SJCRH30 (cell line): ENCODE results near the gene THOC2. TPM values are rescaled to one million over a fixed set of nuclear protein-coding genes. Genes with fewer than 3 reads are reported as not detected.
"Not testable (repeated sequence)": the region's sequence is repeated elsewhere in the genome, so short reads cannot be mapped to it uniquely, and the experiment has no call there.

Experiments
- DNase-seq, 2 experiments: peaks; one replicate each; pipeline ENCODE4 v3.0.0-alpha.2; 2015 to 2020
- H3K27ac ChIP-seq: fragments of 250-450 bp; sonication (Bioruptor Pico); 2 replicates; pipeline ENCODE4 v1.5.1; 2020; ENCODE audit warnings: mild to moderate bottlenecking, moderate library complexity
- H3K27me3 ChIP-seq: fragments of 250-450 bp; sonication (Bioruptor Pico); 2 replicates; pipeline ENCODE4 v1.5.1; 2020; ENCODE audit warnings: mild to moderate bottlenecking, moderate library complexity
- H3K36me3 ChIP-seq: fragments of 250-450 bp; sonication (Bioruptor Pico); 2 replicates; pipeline ENCODE4 v1.5.1; 2020; ENCODE audit warnings: mild to moderate bottlenecking, moderate library complexity
- H3K4me1 ChIP-seq: fragments of 250-450 bp; sonication (Bioruptor Pico); 2 replicates; pipeline ENCODE4 v1.5.1; 2020; ENCODE audit warnings: mild to moderate bottlenecking, moderate library complexity
- H3K4me3 ChIP-seq: fragments of 250-450 bp; sonication (Bioruptor Pico); 2 replicates; pipeline ENCODE4 v1.5.1; 2020; ENCODE audit warnings: mild to moderate bottlenecking, moderate library complexity
- H3K9me3 ChIP-seq: fragments of 250-450 bp; sonication (Bioruptor Pico); replicated peaks from 2 replicates; pipeline ENCODE4 v1.5.1; 2020; ENCODE audit warnings: mild to moderate bottlenecking, moderate library complexity
- total RNA-seq: library from RNA; depleted of rRNA; stranded (reverse); fragments of >200 nt; shearing (Covaris generic); gene quantifications from 2 replicates; pipeline ENCODE4 v1.2.3, GENCODE V29; 2014; rRNA removed

Gene THOC2
- total RNA-seq, 1 experiment from 2014 or later: 195 TPM

DNA sequence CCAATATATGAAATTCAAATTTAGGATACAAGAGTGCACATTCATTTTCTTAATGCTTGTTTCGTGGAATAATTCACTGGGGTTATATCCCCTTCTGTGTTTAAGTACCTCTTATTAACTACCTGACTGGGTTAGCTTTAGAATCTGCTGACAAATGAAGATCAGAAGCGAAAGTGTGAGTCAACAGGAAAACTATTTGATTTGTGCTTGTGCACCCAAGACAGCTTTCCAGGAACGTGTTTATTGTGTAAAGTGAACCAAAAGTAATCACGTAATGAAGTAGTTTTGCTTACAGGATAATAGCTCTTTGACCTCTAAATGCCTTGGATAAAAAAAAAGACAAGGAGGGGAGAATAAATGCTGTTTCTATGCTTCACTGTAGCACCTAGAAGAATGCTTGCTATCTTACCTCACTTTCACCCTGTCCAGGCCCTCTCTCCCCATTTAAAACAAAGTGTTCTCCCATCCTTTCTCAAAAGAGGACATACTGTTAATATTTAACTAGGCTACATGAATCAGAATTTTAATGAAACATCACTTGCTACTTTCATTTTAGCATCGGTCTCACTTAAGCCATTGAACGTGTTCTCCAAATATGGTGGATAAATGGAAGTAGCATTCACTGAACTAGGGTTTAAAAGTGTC lies 141.9 kb downstream of the THOC2 start:
- no peaks in the 10 kb centered on the region for H3K4me1 ChIP-seq
- H3K9me3 ChIP-seq: no peaks in the 10 kb centered on the region
- H3K4me3 ChIP-seq: no peak overlapping the region
- DNase-seq: no peak
- H3K27ac ChIP-seq: no peak overlapping the region
- no peaks in the 10 kb centered on the region for H3K36me3 ChIP-seq
- H3K27me3 ChIP-seq: no peaks in the 10 kb centered on the region

DNA sequence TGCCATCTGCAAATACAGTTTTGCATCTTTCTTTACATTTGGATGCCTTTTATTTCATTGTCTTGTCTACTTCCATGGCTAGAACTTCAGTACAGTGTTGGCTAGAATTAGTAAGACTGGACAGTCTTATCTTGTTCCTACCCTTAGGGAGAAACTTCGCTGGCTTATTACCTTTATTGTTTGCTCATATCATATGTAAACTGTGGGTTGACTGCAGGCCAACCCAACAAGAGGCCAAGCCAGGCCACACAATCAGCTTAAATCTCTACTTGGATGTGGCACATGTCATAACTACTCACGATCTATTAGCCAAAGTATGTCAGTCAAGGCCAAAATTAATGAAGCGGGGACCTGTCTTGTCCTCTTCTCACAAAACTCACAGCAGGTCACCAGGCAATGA lies 144.1 kb downstream of the THOC2 start:
- H3K27me3 ChIP-seq: no peaks in the 10 kb centered on the region
- H3K9me3 ChIP-seq: no peaks in the 10 kb centered on the region
- H3K27ac ChIP-seq: no peak overlapping the region
- DNase-seq: no peak
- H3K36me3 ChIP-seq: no peaks in the 10 kb centered on the region
- no peaks in the 10 kb centered on the region for H3K4me1 ChIP-seq
- H3K4me3 ChIP-seq: no peak overlapping the region

DNA sequence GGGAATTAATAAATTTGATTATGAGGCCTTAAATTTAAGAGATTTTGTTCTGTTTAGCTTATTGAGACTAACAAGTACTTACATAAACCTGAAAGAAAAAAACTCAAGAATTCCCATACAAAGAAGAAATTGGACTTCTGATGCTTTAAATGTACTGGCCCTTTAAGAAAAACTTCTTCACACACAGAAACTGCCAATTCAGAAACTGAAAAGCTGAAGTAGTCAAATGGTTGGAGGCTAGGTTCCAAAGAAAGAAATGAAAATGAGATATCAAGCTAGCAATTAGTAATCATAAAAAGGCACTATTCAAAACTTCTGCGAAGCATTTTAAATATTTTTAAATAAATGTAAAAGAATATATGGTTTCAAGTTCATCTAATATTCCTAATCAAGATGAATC lies 151.3 kb downstream of the THOC2 start:
- Histone ChIP-seq H3K36me3 (no peaks in the 10 kb centered on the region), H3K4me1 (no peaks in the 10 kb centered on the region), H3K4me3 (no peak overlapping the region), H3K27ac (no peak overlapping the region), H3K9me3 (no peaks in the 10 kb centered on the region), H3K27me3 (no peaks in the 10 kb centered on the region)
- no peak for DNase-seq

DNA sequence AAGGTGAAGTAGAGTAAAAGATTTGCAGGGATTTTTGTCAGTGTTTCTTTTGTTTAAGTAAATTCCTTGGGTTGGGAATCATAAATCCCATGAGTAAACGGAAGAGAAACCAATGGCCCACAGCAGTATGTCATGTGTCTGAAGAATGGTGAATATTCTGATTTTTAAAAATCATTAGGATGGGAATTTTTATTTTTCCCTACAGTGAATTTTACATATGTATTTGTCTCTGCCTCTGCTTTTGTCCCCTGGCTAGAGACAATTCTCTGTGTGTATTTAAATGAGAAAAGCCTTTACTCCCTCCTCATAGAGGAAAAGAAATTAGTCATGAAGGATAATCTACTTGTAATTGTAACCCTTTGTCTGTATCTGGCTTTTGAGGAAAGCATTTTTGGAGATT lies 152.1 kb downstream of the THOC2 start:
- H3K27ac ChIP-seq: no peak overlapping the region
- no peaks in the 10 kb centered on the region for H3K4me1 ChIP-seq
- H3K9me3 ChIP-seq: no peaks in the 10 kb centered on the region; the same call in 1 of the 2 replicates
- no peaks in the 10 kb centered on the region for H3K27me3 ChIP-seq
- H3K4me3 ChIP-seq: no peak overlapping the region
- no peak for DNase-seq
- H3K36me3 ChIP-seq: no peaks in the 10 kb centered on the region

GRCh38 chrX:123574027-123574426 lies 158.8 kb downstream of the THOC2 start:
- H3K4me3 ChIP-seq, H3K9me3 ChIP-seq, DNase-seq, H3K27ac ChIP-seq, H3K36me3 ChIP-seq, H3K27me3 ChIP-seq: not testable (repeated sequence)
- peaks cover 11% of the 10 kb centered on the region for H3K4me1 ChIP-seq

GRCh38 chrX:123570011-123570590 lies 162.8 kb downstream of the THOC2 start:
- no peaks in the 10 kb centered on the region for H3K36me3 ChIP-seq
- H3K4me1 ChIP-seq: peaks cover 11% of the 10 kb centered on the region
- no peak overlapping the region for H3K4me3 ChIP-seq
- DNase-seq: peak; percentile 52 to 57
- H3K27me3 ChIP-seq: no peaks in the 10 kb centered on the region
- H3K9me3 ChIP-seq: peaks cover 5% of the 10 kb centered on the region; the same call in 1 of the 2 replicates
- peak overlapping the region; percentile 42 for H3K27ac ChIP-seq

GRCh38 chrX:123563167-123563566 lies 169.7 kb downstream of the THOC2 start:
- Histone ChIP-seq H3K4me3 (no peak overlapping the region), H3K36me3 (no peaks in the 10 kb centered on the region), H3K27ac (no peak overlapping the region), H3K4me1 (no peaks in the 10 kb centered on the region), H3K27me3 (no peaks in the 10 kb centered on the region), H3K9me3 (no peaks in the 10 kb centered on the region)
- no peak for DNase-seq

DNA sequence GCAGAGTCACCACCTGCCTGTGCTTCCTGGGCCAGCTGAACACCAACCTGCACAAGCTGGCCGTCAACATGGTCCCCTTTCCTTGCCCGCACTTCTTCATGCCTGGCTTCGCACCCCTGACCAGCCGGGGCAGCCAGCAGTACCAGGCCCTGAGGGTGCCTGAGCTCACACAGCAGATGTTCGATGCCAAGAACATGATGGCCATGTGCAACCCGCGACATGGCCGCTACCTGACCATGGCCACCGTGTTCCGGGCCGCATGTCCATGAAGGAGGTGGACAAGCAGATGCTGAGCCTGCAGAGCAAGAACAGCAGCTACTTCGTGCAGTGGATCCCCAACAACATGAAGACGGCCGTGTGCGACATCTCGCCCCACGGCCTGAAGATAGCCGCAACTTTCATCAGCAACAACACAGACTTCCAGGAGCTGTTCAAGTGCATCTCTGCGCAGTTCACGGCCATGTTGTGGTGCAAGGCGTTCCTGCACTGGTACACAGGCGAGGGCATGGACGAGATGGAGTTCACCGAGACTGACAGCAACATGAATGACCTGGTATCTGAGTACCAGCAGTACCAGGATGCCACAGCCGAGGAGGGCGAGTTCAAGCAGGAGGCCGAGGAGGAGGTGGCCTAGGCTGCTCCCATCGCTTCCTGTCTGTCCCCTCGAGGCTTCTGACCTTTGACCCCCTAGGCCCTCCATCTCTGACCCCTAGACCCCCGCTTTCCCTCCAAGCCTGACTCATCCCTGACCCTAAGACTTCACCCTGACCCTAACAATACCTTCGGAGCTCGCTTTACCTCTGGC lies 170.3 kb downstream of the THOC2 start:
- H3K9me3 ChIP-seq: no peaks in the 10 kb centered on the region
- no peaks in the 10 kb centered on the region for H3K27me3 ChIP-seq
- H3K4me3 ChIP-seq: no peak overlapping the region
- no peaks in the 10 kb centered on the region for H3K36me3 ChIP-seq
- no peak overlapping the region for H3K27ac ChIP-seq
- no peak for DNase-seq
- no peaks in the 10 kb centered on the region for H3K4me1 ChIP-seq

GRCh38 chrX:123561439-123562215 lies 171.2 kb downstream of the THOC2 start:
- H3K27ac ChIP-seq: no peak overlapping the region

DNA sequence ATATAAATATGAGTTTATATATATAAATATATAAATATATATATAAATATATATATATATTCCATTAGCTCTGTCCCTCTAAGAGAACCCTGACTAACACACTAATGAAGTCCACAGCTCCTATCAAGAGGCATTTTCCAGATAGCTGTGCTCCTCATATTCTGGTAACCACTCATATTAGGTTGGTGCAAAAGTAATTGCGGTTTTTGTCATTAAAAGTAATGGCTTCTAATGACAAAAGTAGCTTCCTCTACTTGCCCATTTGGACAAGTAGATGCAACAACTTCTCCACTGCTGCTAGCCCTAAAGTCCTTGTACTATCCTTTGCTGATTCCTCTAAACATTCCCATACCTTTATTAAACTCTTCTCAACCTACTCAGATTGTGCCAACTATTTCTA lies 182.0 kb downstream of the THOC2 start:
- no peak overlapping the region for H3K27ac ChIP-seq
- no peaks in the 10 kb centered on the region for H3K9me3 ChIP-seq

More at GRCh38 chrX:123561439-123562215, 171.2 kb downstream of the THOC2 start:
- no peak overlapping the region for H3K4me3 ChIP-seq
- H3K9me3 ChIP-seq: no peaks in the 10 kb centered on the region
- H3K36me3 ChIP-seq: no peaks in the 10 kb centered on the region
- DNase-seq: no peak
- H3K27me3 ChIP-seq: no peaks in the 10 kb centered on the region
- H3K4me1 ChIP-seq: no peaks in the 10 kb centered on the region

More for the DNA sequence above, 182.0 kb downstream of the THOC2 start:
- H3K36me3 ChIP-seq: no peaks in the 10 kb centered on the region
- no peak for DNase-seq
- no peaks in the 10 kb centered on the region for H3K27me3 ChIP-seq
- H3K4me3 ChIP-seq: no peak overlapping the region
- no peaks in the 10 kb centered on the region for H3K4me1 ChIP-seq

Other genes starting within 250 kb of the THOC2 start
- 56.0 and 60.1 TPM in 2 replicates for gene XIAP, start 127.0 kb upstream of the THOC2 start, total RNA-seq
- 260 and 299 TPM in 2 replicates for gene STAG2, start 228.7 kb upstream of the THOC2 start, total RNA-seq